HFFc6 (cell line): ENCODE measurements around the gene SOX21. TPM values are rescaled to one million over a fixed set of nuclear protein-coding genes. Genes with fewer than 3 reads are reported as not detected.
"Not testable (repeated sequence)": the region's sequence is repeated elsewhere in the genome, so short reads cannot be mapped to it uniquely, and the experiment has no call there.

Experiments used
- DNase-seq: peaks from one replicate; pipeline ENCODE4 v3.0.0-alpha.2; 2018
- H3K27ac Mint-ChIP-seq: 2 replicates; pipeline ENCODE4 v1.8.0; 2020; ENCODE audit warnings: mild to moderate bottlenecking, mixed read lengths
- H3K27me3 Mint-ChIP-seq: 2 replicates; pipeline ENCODE4 v1.8.0; 2021; ENCODE audit warnings: mild to moderate bottlenecking, moderate library complexity, mixed read lengths; ENCODE audit not compliant: insufficient read depth
- H3K36me3 Mint-ChIP-seq: 2 replicates; pipeline ENCODE4 v1.8.0; 2021; ENCODE audit warnings: low read depth, mixed read lengths
- H3K4me1 Mint-ChIP-seq: 2 replicates; pipeline ENCODE4 v1.8.0; 2020; ENCODE audit warnings: low read depth, mixed read lengths
- H3K4me3 Mint-ChIP-seq: 2 replicates; pipeline ENCODE4 v1.8.0; 2020; ENCODE audit warnings: mild to moderate bottlenecking, moderate library complexity, mixed read lengths
- H3K9me3 Mint-ChIP-seq: 2 replicates; pipeline ENCODE4 v1.8.0; 2020; ENCODE audit warnings: mild to moderate bottlenecking, mixed read lengths
- total RNA-seq, 6 experiments: library from RNA; stranded (reverse); fragmentation: NEBNext Ultra II Directional; extraction: Animal tissue kit (Norgen Biotek cat#: 25700); gene quantifications; 2 replicates in 1 of 6; 3 replicates in 5 of 6; pipeline ENCODE4 v1.2.3, GENCODE V29; 2021
- TF ChIP-seq, protein P1 (sequence below): fragments of 200-600 bp; sonication (generic); IDR thresholded peaks from 2 replicates; pipeline ENCODE4 v1.5.0; 2021; ENCODE audit warnings: antibody characterized with exemption, mild to moderate bottlenecking

Gene SOX21
- total RNA-seq, 6 experiments from 2014 or later: not detected

DNA sequence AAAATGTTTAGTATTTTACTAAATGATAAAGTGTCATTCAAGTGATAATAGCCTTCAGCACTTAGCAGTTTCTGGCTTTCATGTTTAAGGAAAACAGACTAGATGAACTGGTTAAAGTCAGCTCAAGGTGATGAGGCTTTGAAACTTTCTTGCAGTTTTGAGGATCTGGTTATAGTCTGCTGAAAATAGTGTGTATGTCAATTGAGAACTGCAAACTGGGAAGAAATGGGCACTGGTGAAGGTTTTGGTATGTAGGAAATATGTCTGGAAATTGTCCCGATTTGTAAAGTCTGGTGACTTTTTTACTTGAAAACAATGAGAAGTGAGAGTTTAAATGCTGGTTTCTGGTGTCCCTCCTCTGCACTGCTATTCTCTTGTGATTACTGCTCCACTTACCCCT is 36.8 kb upstream of the SOX21 start:
- no peak for DNase-seq
- H3K36me3 Mint-ChIP-seq: no peaks in the 10 kb centered on the region
- peaks cover 6% of the 10 kb centered on the region for H3K27me3 Mint-ChIP-seq
- no peaks in the 10 kb centered on the region for H3K9me3 Mint-ChIP-seq
- TF ChIP-seq, protein P1, sequence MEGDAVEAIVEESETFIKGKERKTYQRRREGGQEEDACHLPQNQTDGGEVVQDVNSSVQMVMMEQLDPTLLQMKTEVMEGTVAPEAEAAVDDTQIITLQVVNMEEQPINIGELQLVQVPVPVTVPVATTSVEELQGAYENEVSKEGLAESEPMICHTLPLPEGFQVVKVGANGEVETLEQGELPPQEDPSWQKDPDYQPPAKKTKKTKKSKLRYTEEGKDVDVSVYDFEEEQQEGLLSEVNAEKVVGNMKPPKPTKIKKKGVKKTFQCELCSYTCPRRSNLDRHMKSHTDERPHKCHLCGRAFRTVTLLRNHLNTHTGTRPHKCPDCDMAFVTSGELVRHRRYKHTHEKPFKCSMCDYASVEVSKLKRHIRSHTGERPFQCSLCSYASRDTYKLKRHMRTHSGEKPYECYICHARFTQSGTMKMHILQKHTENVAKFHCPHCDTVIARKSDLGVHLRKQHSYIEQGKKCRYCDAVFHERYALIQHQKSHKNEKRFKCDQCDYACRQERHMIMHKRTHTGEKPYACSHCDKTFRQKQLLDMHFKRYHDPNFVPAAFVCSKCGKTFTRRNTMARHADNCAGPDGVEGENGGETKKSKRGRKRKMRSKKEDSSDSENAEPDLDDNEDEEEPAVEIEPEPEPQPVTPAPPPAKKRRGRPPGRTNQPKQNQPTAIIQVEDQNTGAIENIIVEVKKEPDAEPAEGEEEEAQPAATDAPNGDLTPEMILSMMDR: no peak
- no peaks in the 10 kb centered on the region for H3K4me1 Mint-ChIP-seq
- H3K4me3 Mint-ChIP-seq: no peak overlapping the region
- no peak overlapping the region for H3K27ac Mint-ChIP-seq

DNA sequence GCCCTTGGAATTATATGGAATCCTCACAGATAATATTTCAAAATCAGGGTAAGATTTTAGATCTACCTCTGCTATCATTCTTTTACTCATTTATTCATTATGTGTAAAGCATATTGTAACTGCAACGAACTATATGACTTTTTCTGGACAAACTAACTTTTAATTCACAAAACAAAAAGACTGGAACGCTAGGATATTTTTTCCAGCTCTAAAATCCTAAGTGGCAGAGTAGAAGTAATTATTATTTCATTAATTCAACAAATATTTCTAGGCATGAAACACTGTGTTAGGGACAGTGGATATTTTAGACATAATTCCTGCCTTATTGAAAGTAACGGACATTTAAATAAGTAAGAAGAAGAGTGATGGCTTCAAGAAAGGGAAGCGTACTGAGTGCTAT is 26.9 kb upstream of the SOX21 start:
- Mint-ChIP-seq H3K27me3 (peaks cover 11% of the 10 kb centered on the region), H3K36me3 (no peaks in the 10 kb centered on the region), H3K4me1 (no peaks in the 10 kb centered on the region), H3K27ac (no peak overlapping the region), H3K4me3 (no peak overlapping the region), H3K9me3 (no peaks in the 10 kb centered on the region)
- TF ChIP-seq, protein P1: no peak
- DNase-seq: no peak

- peaks cover 3% of the 10 kb centered on the region; the same call in 1 of the 2 replicates for H3K27me3 Mint-ChIP-seq
- no peaks in the 10 kb centered on the region for H3K36me3 Mint-ChIP-seq
- H3K9me3 Mint-ChIP-seq: no peaks in the 10 kb centered on the region
- DNase-seq: no peak
- no peak overlapping the region for H3K27ac Mint-ChIP-seq
- H3K4me1 Mint-ChIP-seq: no peaks in the 10 kb centered on the region
- TF ChIP-seq, protein P1: no peak
- H3K4me3 Mint-ChIP-seq: no peak overlapping the region
These were observed 18.7 kb upstream of the SOX21 start for GRCh38 chr13:94731028-94731427.

DNA sequence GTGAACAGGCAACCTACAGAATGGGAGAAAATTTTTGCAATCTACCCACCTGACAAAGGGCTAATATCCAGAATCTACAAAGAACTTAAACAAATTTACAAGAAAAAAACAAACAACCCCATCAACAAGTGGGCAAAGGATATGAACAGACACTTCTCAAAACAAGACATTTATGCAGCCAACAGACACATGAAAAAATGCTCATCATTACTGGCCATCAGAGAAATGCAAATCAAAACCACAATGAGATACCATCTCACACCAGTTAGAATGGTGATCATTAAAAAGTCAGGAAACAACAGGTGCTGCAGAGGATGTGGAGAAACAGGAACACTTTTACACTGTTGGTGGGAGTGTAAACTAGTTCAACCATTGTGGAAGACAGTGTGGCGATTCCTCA is 17.6 kb upstream of the SOX21 start:
- H3K4me3 Mint-ChIP-seq, H3K9me3 Mint-ChIP-seq: not testable (repeated sequence)

GRCh38 chr13:94726425-94726824 is 14.1 kb upstream of the SOX21 start:
- Mint-ChIP-seq H3K27ac (no peak overlapping the region), H3K36me3 (no peaks in the 10 kb centered on the region), H3K9me3 (no peaks in the 10 kb centered on the region), H3K4me3 (no peak overlapping the region), H3K27me3 (peaks cover 3% of the 10 kb centered on the region), H3K4me1 (no peaks in the 10 kb centered on the region)
- TF ChIP-seq, protein P1: no peak
- DNase-seq: no peak

More for the DNA sequence above, 17.6 kb upstream of the SOX21 start:
- DNase-seq, H3K4me1 Mint-ChIP-seq, H3K27ac Mint-ChIP-seq, H3K36me3 Mint-ChIP-seq, H3K27me3 Mint-ChIP-seq: not testable (repeated sequence)

DNA sequence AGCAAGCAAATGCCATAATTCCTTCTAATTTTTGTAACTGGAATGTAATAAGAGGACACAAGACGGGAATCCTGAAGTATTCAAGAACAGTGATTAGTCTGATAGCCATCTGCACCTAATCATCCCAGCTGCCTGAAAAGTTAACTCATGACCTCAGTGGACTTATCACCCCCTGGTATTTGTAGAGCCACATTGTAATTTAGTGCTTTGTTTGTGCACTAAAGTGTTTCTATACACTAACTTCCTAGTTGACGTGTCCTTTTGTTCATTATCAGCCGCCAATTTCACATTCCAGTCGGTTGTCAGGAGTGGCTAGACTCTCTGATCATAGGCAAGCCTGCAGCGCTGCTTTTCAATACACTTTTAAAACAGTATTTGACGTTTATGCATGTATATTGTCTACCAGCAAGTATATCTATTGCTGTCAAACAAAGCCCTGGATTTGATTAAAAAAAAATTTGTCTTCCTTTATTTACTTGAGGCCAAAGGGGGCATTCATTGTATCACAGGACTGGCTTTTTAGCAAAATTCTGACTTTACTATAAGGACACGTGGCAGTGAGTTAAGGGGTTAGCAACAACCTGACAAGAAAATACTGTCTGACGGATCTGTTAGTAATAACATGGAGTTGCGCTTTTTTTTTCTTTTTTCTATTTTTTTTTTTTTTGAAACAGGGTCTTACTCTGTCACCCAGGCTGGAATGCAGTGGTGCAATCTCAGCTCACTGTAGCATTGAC is 10.4 kb upstream of the SOX21 start:
- no peak for DNase-seq
- peaks cover 4% of the 10 kb centered on the region for H3K27me3 Mint-ChIP-seq
- no peak overlapping the region for H3K4me3 Mint-ChIP-seq
- no peak overlapping the region for H3K27ac Mint-ChIP-seq
- H3K9me3 Mint-ChIP-seq: no peaks in the 10 kb centered on the region
- no peaks in the 10 kb centered on the region for H3K36me3 Mint-ChIP-seq
- no peaks in the 10 kb centered on the region for H3K4me1 Mint-ChIP-seq
- TF ChIP-seq, protein P1: no peak

GRCh38 chr13:94718697-94719096 is 6.4 kb upstream of the SOX21 start:
- H3K9me3 Mint-ChIP-seq: not testable (repeated sequence)

More at GRCh38 chr13:94718697-94719096, 6.4 kb upstream of the SOX21 start:
- not testable (repeated sequence) for H3K36me3 Mint-ChIP-seq, DNase-seq, H3K27ac Mint-ChIP-seq, H3K4me3 Mint-ChIP-seq, H3K4me1 Mint-ChIP-seq
- peaks cover 22% of the 10 kb centered on the region for H3K27me3 Mint-ChIP-seq
